ENCODE measurements around the gene TMEM135.

TMEM135 gene

GRCh38 chr11:87230995-87231394, 193.3 kb downstream of the TMEM135 start:
- DNase-seq (ENCODE audit: low read depth) = no peak
- no peak for TF ChIP-seq CTCF (IDR thresholded peaks at IDR 0.05; ENCODE audit: low read length, missing control alignments)
- H3K4me3 ChIP-seq (replicated peaks; ENCODE audit: low read depth, low read length) = no peak overlapping the region

GRCh38 chr11:87232320-87232719, 194.6 kb downstream of the TMEM135 start:
- no peak for TF ChIP-seq CTCF (IDR thresholded peaks at IDR 0.05; ENCODE audit: low read length, missing control alignments)
- no peak for DNase-seq (ENCODE audit: low read depth)
- no peak overlapping the region for H3K4me3 ChIP-seq (replicated peaks; ENCODE audit: low read depth, low read length)

- TF ChIP-seq CTCF (IDR thresholded peaks at IDR 0.05; ENCODE audit: low read length, missing control alignments) = no peak
- DNase-seq (ENCODE audit: low read depth) = no peak
- H3K4me3 ChIP-seq (replicated peaks; ENCODE audit: low read depth, low read length) = no peak overlapping the region
These were observed 197.6 kb downstream of the TMEM135 start for GRCh38 chr11:87235366-87235765.

- H3K4me3 ChIP-seq (replicated peaks; ENCODE audit: low read depth, low read length) = no peak overlapping the region
- TF ChIP-seq CTCF (IDR thresholded peaks at IDR 0.05; ENCODE audit: low read length, missing control alignments) = no peak
- DNase-seq (ENCODE audit: low read depth) = peak; percentile 31
These were observed 198.6 kb downstream of the TMEM135 start for GRCh38 chr11:87236368-87236767.

- DNase-seq (ENCODE audit: low read depth) = peak; percentile 49
- TF ChIP-seq CTCF (IDR thresholded peaks at IDR 0.05; ENCODE audit: low read length, missing control alignments) = no peak
- H3K4me3 ChIP-seq (replicated peaks; ENCODE audit: low read depth, low read length) = no peak overlapping the region
These were observed 201.3 kb downstream of the TMEM135 start for GRCh38 chr11:87239001-87239400.

- DNase-seq (ENCODE audit: low read depth) = no peak
- no peak overlapping the region for H3K4me3 ChIP-seq (replicated peaks; ENCODE audit: low read depth, low read length)
These were observed 201.8 kb downstream of the TMEM135 start for GRCh38 chr11:87239531-87239930.

More at GRCh38 chr11:87239531-87239930, 201.8 kb downstream of the TMEM135 start:
- TF ChIP-seq CTCF (IDR thresholded peaks at IDR 0.05; ENCODE audit: low read length, missing control alignments) = no peak
